Measurements from ENCODE around the gene PLEKHF1.

GRCh38 chr19:29690842-29691241, 25.6 kb downstream of the PLEKHF1 start:
- TF ChIP-seq CTCF (conservative IDR thresholded peaks at IDR 0.05) (peak; percentile 64), ZFX (IDR thresholded peaks at IDR 0.05) (no peak)
